D721Med (cell line): ENCODE measurements around the gene MORC1.
A peak's percentile ranks its signal among the peaks of the same experiment; 100 is the strongest.

Experiments
- DNase-seq: peaks from one replicate; pipeline ENCODE4 v3.0.0; 2011; ENCODE audit warnings: low spot score; ENCODE audit not compliant: insufficient read length
- FAIRE-seq: peaks from 2 replicates; lab custom pipeline; 2011; peaks lifted over from hg19 to GRCh38; lab: Jason Lieb, UNC
- CTCF ChIP-seq: IDR thresholded peaks from 2 replicates; pipeline ENCODE4 v1.5.1; 2012; ENCODE audit warnings: mild to moderate bottlenecking, control low read depth; ENCODE audit not compliant: insufficient read depth; ENCODE audit errors: missing control alignments

Gene MORC1

GRCh38 chr3:108972482-108972881, 145.5 kb downstream of the MORC1 start:
- FAIRE-seq: no peak
- no peak for DNase-seq
- TF ChIP-seq CTCF: no peak

DNA sequence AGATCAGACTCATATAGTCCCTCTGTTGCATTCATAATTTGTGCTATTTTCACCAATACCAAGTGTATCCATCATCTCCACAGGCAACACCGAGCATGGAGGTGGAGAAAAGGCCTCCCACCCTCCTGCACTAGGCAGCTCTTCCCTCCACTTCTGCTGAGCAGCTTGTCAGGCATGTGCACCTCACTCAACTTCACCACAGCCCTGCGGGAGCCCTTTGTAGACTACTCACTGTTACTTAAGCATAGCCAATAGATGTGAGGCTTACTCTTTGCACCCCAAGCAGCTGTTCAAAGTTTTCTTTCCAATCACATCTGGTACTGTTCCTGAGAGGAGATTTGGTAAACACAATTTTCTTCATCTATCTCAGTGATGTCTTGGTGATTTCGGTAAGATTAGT, 147.4 kb downstream of the MORC1 start:
- DNase-seq (no peak), FAIRE-seq (no peak)
- TF ChIP-seq CTCF: no peak

GRCh38 chr3:108966773-108967172, 151.2 kb downstream of the MORC1 start:
- DNase-seq (no peak), FAIRE-seq (no peak)
- TF ChIP-seq CTCF: no peak

- peak; percentile 51 for FAIRE-seq
- DNase-seq: no peak
- TF ChIP-seq CTCF: no peak
These were observed 158.9 kb downstream of the MORC1 start for GRCh38 chr3:108959017-108959416.

DNA sequence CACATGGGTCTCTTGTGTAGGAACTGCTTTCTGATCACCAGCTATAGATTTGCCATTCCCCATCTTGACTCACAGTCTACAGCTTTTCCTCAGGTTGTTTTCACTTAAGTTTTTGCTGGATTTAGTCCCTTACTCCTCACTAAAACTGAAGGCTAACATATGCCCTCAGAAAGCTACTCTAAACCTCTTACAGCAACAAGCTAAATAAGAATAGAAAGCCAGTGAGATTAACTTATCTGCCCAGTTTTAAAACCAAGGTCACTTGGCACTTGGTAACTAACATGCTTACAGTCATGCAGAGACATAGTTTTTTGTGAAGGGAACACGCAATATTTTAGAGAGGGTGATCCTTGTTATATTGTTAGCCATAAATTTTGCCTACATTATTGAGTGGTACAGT, 164.2 kb downstream of the MORC1 start, which contains the start of gene GUCA1C:
Gene GUCA1C, minus strand, starts transcription at position 180 of the 400 bp plus-strand sequence. Its CDS starts 117 bp downstream, at position 63.
- no peak for TF ChIP-seq CTCF
- DNase-seq: no peak
- FAIRE-seq: peak; percentile 44

DNA sequence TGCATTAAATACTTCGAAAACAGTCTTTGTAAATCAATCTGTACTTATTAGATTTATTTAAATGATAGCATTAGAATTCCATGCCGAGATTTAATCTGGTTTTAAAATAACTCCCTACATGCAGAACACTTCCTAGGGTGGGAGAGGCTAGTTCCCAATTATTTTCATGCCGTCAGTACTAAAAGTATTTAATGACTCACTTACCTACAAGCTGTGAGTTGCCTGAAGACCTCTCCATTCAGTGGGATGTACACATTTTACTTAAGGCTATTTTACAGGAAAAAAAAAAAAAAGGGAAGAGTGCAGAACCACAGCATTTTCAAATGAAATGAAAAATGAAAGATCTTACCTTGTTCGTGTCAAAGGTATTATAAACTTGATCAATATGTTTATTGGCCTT, 164.7 kb downstream of the MORC1 start:
- FAIRE-seq: no peak
- TF ChIP-seq CTCF: no peak
- no peak for DNase-seq

GRCh38 chr3:108951820-108952501, 166.0 kb downstream of the MORC1 start:
- TF ChIP-seq CTCF: no peak
- FAIRE-seq (peak; percentile 41), DNase-seq (no peak)
